AML-193 (cell line): Measurements from ENCODE around the gene PITPNC1.

Experiments
- DNase-seq, 2 experiments: peaks; one replicate each; lab custom pipeline; 2025; lab: John Stamatoyannopoulos, UW

PITPNC1 gene

GRCh38 chr17:67730731-67731130 lies 353.6 kb downstream of the PITPNC1 start:
- no peak for DNase-seq

DNA sequence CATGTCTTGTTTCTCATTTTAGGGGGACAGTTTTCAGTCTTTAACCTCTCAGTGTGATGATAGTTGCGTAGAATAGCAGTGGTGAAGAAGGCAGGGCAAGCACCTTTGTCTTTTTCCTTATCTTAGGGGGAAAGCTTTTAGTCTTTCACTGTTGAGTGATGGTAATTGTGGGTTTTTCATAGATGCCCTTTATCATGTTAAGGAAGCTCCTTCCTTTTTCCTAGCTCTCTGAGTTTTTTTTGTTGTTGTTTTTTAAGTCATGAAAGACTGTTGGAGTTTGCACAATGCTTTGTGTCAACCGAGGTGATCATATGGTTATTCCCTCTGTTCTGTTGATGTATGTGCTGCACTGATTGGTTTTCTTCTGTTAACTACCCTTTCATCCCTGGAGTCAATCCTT lies 356.4 kb downstream of the PITPNC1 start:
- no peak for DNase-seq

DNA sequence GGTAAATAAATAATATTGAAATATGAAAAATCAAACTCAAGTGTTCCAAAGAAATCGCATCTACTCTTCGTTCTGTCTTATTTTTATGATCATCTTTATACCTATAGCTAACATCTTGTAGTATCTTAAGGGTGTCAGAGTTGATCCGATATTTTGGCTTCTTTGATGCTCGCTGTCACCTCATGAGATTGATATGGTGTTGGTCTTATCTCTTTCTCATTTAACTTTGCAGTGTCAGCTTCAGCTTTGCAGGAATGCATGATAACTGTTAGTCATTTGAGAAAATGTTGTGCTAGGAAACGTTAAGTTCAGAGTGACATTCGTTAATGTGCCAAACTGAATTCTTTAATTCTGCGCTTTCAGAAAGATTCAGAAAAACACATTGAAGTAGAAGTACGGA lies 360.1 kb downstream of the PITPNC1 start:
- DNase-seq, result no peak

DNA sequence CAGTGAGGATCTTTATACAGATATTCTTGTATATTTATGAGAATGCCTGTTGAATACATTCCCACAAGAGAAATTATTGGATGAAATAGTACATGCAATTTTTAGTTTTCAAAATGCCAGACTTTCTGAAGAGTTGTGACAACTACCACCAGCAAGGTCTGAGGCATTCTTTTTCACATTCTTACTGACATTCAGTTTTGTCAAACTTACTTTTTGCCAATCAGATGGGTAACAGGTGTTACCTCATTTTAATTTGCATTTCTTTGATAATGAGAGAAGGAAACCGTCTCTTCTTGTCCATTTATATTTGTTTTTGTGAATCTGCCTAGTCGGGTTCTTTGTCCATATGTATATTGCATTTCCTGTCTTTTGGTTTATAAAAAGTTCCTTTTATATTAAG lies 364.9 kb downstream of the PITPNC1 start:
- no peak for DNase-seq
